D721Med (cell line): ENCODE results near the gene EVPL.
"Not testable (repeated sequence)": the region's sequence is repeated elsewhere in the genome, so short reads cannot be mapped to it uniquely, and the experiment has no call there.

ENCODE experiments used
- DNase-seq: peaks from one replicate; pipeline ENCODE4 v3.0.0; 2011; ENCODE audit warnings: low spot score; ENCODE audit not compliant: insufficient read length
- FAIRE-seq: peaks from 2 replicates; lab custom pipeline; 2011; peaks lifted over from hg19 to GRCh38; lab: Jason Lieb, UNC
- CTCF ChIP-seq: IDR thresholded peaks from 2 replicates; pipeline ENCODE4 v1.5.1; 2012; ENCODE audit warnings: mild to moderate bottlenecking, control low read depth; ENCODE audit not compliant: insufficient read depth; ENCODE audit errors: missing control alignments

Gene EVPL

GRCh38 chr17:76065775-76066174, 38.7 kb upstream of the EVPL start:
- DNase-seq (no peak), FAIRE-seq (no peak)
- no peak for TF ChIP-seq CTCF

DNA sequence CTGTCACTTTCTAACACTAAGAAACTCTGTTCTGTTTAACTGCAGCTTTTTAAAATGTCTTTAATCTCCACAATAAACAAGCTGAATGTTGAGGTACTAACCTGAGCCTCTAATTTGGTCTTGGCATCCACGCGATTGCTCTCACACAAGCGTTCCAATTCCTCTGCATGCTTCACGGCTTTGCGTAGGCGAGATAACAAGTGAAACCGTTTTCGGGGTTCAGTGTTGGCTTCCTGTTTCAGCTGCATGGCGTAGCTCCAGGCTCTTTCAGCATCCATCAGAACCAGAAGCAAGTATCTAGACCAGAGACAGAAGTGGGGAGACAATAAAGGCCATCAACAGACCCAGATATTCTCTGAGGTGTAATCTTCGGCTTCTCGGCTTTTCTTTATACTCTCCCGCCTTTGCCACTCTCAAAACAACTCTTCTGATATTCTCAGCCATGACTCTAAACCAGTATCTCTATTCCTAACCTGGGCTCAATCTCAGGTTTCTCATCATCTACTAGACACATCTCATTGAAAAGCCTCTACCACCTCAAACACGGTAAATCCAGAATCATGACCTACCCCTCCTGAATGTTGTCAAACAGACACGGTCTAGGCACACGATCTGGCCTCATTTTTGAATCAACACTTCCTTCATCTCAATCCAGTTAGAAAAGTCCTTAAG, 36.9 kb upstream of the EVPL start:
- FAIRE-seq = no peak
- no peak for DNase-seq
- TF ChIP-seq CTCF = no peak

DNA sequence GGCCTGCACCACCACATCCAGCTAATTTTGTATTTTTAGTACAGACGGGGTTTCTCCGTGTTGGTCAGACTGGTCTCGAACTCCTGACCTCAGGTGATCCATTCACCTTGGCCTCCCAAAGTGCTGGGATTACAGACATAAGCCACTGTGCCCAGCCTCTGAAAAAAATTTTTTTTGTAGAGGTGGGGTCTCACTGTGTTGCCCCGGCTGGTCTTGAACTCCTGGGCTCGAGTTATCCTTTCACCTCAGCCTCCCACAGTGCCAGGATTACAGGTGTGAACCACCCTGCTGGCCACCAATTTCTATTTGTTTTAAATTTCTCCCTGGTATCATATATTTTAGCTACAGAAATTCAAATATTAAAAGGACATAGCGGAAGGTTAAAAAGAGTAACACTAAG, 31.2 kb upstream of the EVPL start:
- not testable (repeated sequence) for DNase-seq, FAIRE-seq

GRCh38 chr17:76056882-76057281, 29.8 kb upstream of the EVPL start:
- FAIRE-seq (no peak), DNase-seq (no peak)
- no peak for TF ChIP-seq CTCF

DNA sequence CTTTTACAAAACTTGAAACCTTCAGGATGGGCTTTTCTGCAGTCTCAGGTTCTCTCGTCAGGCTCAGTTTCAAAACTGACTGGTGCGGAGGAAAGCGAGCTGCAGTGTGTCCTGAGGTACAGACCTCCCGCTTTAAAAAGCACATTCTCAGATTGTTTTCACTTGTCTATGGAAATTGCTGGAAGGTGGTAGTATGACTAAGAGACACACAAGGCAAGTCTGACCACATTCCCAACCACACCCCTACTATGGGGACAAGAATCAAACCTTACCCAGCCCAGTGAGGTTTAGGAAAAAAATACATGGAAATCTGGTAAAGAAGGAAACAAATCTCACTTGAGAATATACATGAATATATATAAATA, 27.0 kb upstream of the EVPL start:
- DNase-seq (no peak), FAIRE-seq (no peak)
- TF ChIP-seq CTCF = no peak

- FAIRE-seq (no peak), DNase-seq (no peak)
These were observed 26.4 kb upstream of the EVPL start for GRCh38 chr17:76053246-76054111.

DNA sequence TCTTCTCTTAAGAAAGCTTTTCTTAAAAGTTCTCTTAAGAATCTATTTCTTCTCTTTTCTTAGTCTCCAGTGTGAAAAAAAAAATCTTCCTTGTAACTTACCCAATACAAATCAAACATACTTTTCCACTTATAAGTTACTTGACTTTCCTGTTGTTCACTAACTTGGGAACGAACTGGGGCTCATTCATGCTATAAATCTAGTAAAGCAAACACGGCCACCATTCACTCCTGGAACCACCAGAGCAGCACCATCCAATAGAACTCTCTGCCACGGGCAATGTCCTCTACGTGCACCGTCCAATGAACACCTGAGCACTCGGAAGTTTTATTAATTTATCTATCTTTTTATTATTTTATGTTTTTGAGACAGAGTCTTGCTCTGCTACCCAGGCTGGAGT, 24.5 kb upstream of the EVPL start:
- FAIRE-seq = no peak

More at GRCh38 chr17:76053246-76054111, 26.4 kb upstream of the EVPL start:
- no peak for TF ChIP-seq CTCF

More for the DNA sequence above, 24.5 kb upstream of the EVPL start:
- DNase-seq = no peak
- no peak for TF ChIP-seq CTCF
